Left hindlimb (tissue), 1 donor: ENCODE results near the gene DTX2.
"Not testable (repeated sequence)": the region's sequence is repeated elsewhere in the genome, so short reads cannot be mapped to it uniquely, and the experiment has no call there.

Source experiments
- DNase-seq: peaks from one replicate; pipeline ENCODE4 v3.0.0-alpha.2; 2018

The DTX2 gene

GRCh38 chr7:76513817-76514799 lies 52.6 kb downstream of the DTX2 start:
- DNase-seq = no peak

- no peak for DNase-seq
These were observed 53.6 kb downstream of the DTX2 start for GRCh38 chr7:76514926-76515771.

GRCh38 chr7:76515999-76516443 lies 54.5 kb downstream of the DTX2 start:
- peak; percentile 53 for DNase-seq

GRCh38 chr7:76516932-76517331 lies 55.4 kb downstream of the DTX2 start:
- not testable (repeated sequence) for DNase-seq

- not testable (repeated sequence) for DNase-seq
These were observed 64.7 kb downstream of the DTX2 start for GRCh38 chr7:76526183-76526582.

DNA sequence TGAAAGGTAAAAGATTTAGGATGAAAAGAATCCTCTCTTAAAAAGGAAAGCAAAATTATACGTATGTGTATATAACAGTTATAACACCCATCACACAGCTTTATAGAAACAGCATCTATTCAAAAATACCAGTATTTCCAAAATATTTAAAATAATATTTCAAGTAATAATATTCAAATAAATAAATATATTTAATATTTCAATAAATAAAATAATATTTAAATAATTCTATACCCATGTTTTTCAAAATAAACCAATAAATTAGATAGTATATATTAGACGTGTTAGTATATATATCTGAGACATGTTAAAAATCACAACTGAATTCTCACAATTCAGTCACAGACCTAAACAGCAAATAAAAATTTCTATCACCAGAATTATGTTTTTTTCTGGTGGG lies 70.1 kb downstream of the DTX2 start:
- DNase-seq = not testable (repeated sequence)

GRCh38 chr7:76543197-76543596 lies 81.7 kb downstream of the DTX2 start, which contains the start of gene SPDYE16:
SPDYE16 (minus strand) TSS chr7:76543297; CDS start chr7:76541459, 1,838 bp downstream.
- not testable (repeated sequence) for DNase-seq

- DNase-seq = peak; percentile 92
These were observed 87.7 kb downstream of the DTX2 start for GRCh38 chr7:76549025-76549854.

DNA sequence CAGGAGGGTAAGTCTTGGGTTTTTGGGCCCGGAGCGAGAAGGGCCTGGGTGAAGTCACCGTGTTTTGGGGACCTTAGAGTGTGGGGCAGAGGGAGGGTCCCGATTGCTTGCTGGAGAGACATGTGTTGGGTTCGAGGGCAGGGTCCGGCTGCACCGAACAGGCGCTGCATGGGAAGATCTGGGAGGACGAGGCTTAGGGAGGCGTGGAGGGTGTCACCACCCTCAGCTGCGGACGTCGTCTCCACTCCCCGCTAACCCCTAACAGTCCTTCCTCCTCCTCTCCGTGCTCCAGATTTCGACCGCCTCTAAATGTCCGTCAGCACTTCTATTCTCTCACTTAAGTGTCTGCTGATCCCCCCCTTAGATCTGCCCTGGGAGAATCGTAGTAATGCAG lies 88.3 kb downstream of the DTX2 start:
- peak; percentile 26 for DNase-seq

GRCh38 chr7:76551992-76552391 lies 90.5 kb downstream of the DTX2 start:
- not testable (repeated sequence) for DNase-seq
